HG03520 (cell line): Measurements from ENCODE around the gene AK4.

Experiments
- ATAC-seq: cut with Tn5 transposase; IDR thresholded peaks from one replicate; pipeline ENCODE4 v1.9.1; 2021; ENCODE audit warnings: mild to moderate bottlenecking, moderate library complexity; ENCODE audit not compliant: unreplicated experiment

Gene AK4

GRCh38 chr1:65269612-65270011, 121.6 kb downstream of the AK4 start:
- ATAC-seq, result no peak

- ATAC-seq, result no peak
Measured at GRCh38 chr1:65276197-65276939, 128.4 kb downstream of the AK4 start.

- no peak for ATAC-seq
Measured at GRCh38 chr1:65277605-65278347, 129.8 kb downstream of the AK4 start.

GRCh38 chr1:65278376-65279069, 130.5 kb downstream of the AK4 start:
- ATAC-seq, result no peak

- no peak for ATAC-seq
Measured at GRCh38 chr1:65279070-65279779, 131.2 kb downstream of the AK4 start.
